GM21619 (cell line): ENCODE results near the gene AK8.
"Not testable (repeated sequence)": the region's sequence is repeated elsewhere in the genome, so short reads cannot be mapped to it uniquely, and the experiment has no call there.

Experiments
- ATAC-seq: cut with Tn5 transposase; IDR thresholded peaks from one replicate; pipeline ENCODE4 v1.9.1; 2021; ENCODE audit not compliant: unreplicated experiment

The AK8 gene

DNA sequence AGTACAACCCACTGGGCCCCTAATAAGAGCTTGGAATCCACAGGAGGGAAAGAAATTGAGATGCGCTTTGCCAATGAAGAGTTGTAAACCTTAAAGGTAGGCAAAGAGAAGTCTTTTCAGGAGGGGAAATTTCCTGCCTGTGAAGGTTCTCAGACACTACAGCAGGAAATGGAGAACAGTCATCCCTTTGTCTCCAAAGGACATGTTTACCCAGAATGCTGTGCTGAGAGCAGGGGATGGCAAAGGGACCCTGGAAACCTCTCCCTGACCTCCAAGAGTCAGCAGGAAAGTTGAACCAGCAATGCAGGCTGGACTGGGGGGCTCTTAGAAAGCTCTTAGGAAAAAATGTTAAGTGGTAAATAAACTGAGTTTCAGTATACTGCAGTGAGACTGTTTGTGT, 103.2 kb downstream of the AK8 start:
- ATAC-seq: no peak

DNA sequence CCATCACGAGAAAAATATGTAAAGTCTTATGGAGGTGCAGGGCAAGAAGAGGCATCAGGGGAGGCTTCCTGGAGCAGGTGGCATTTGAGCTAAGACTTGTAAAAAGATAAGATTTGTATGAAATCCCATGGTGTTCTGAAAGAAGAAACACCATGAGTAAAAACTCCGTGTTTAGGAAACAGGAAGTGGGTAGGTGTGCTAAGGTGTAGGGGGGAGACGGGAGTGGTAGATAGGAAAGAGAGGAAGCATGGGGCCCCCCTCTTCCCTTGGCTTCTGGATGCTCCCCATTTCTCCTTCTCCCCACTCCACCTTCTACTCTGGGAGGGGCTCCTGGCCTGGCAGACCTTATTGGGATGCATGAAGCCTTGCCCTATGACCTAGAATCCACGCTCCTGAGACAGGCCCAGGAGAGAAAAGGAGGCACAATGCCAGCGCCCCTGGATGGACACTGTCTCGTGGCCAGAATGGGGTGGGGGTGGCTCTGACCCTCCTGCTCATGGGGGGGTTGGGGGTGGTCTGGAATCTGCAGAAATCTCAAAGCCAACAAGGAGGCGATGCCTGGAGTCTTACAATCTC, 104.2 kb downstream of the AK8 start:
- ATAC-seq: no peak

DNA sequence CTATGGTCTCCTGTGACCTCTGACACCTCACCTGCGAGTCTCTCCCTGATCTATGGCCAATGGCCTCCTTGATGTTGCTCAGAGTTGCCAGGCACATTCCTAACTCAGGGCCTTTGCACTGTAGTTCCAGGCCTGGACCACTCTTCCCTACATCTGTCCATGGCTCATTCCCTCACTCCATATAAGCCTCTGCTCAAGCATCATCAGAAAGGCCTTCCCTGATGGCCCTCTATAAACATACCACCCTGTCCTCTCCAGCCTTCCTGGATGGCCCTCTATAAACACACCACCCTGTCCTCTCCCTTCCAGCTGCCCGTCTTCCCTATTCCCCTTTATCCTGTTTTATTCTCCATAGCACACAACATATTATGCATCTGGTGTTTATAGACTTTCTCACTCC, 105.0 kb downstream of the AK8 start:
- no peak for ATAC-seq

DNA sequence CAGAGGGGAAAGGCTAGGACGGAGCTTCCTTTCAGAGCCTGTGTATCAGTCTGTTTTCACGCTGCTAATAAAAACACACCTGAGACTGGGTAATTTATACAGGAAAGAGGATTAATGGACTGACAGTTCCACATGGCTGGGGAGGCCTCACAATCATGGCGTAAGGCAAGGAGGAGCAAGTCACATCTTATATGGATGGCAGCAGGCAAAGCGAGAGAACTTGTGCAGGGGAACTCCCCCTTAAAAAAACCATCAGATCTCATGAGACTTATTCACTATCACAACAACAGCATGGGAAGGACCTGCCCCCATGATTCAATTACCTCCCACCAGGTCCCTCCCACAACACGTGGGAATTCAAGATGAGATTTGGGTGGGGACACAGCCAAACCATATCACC, 106.3 kb downstream of the AK8 start:
- not testable (repeated sequence) for ATAC-seq

DNA sequence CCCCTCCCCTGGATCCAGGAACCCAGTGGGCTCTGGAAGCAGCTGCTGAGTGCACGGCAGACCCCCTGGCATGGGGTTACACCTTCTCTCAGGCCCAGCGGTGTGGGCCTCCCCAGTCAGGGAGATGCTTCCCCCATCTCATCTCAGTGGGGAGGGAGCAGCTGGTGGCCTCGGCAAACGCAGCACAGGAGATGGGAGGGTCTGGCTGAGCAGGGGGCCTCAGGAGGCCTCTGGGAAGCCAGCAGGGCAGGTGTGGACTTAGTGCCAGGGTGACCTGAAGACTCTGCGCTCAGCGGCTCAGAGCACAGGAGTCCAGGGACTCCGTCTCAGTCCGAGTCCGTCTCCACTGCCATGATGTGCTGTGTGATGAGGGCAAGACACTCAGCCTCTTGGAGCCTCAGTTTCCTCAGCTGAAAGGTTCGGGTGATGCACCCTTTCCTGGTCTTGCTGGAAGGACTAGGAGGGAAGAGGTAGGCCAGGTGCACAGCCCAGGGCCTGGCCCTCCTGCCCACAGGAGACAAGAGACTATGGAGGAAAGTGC, 107.2 kb downstream of the AK8 start:
- no peak for ATAC-seq

DNA sequence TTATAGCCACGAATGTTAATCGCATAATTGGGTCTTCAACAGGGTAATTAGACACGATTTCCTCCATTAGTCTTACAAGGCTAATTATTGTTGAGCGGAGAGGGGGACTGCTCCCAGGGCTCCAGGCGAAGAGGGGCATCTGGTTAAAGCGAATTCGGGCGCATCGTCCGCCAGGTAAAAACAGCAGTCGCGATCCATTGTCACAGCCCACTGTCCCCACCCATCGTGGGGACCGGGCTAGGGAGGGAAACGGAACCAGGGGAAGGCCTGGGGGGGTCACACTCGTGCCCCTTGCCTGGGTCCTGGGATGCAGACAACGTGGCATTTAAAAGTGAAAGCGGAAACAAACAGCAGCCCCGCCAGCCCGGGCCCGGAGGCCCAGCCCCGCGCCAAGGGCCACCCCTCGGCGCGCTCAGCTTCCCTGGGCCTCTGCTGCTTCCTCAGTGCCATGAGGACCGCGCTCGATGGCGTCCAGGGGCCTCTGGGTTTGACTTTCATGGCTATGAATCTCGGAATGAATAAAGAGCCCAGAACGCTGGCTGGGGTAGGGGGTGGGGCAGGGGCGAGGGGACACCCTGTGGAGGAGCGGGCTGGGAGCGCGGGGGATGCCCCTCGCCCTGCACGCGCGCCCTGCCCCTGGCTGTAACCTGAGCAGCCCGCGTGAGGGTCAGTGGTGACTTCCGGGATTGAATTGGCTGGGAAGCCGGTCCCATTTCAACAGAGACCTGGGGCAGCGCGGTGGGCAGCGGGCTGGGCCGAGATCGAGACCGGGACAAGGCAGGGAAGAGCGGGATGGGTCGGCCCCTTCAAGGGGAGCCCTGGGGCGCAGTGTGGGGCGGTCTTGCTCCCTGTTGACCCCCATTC, 107.9 kb downstream of the AK8 start:
- peak; percentile 53 for ATAC-seq

DNA sequence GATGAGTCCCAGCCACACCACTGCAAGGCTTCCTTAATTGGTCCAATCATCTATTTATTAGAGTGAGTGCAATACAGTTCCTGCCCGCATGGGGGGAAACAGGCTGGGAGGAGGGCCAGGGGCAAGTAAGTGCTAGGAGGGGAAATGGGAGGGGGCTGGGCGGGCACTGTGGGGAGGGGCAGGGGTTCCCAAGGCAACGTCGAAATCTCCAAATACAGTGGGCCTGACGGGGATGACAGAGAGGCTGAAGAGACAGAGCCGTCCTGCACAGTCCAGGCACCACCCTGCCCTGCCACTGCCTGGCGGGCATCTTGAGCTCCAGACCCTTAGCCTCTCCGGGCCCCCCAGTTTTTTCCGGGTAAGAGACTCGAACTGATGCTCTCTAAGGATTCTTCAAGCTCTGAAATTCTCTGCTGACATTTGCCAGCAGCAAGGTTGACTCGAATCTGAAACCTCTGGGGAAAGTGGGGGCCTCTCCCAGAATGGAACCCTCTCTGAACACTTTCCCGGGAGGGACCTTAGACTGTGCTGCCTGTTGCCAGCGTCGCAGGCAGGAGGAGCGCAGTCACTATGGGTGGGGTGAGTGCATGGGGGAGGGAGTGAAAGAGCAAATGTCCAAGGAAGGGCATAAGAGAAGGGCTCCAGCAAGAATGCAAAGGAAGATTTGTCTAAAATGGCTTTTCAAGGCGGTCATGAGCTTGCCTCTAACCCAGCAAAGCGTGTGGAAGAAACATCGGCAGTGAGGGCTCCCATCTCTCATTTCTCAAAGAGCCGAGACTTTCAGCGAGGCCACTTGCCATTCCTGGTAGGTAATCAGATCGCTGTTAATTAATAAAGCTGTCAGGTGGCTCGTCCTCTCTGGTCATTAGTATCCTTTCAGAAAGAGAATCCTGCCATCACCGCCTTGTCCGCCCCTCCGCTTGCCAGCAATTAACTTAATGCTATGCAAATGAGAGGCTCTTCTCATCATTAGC, 108.9 kb downstream of the AK8 start:
- peak; percentile 39 for ATAC-seq

DNA sequence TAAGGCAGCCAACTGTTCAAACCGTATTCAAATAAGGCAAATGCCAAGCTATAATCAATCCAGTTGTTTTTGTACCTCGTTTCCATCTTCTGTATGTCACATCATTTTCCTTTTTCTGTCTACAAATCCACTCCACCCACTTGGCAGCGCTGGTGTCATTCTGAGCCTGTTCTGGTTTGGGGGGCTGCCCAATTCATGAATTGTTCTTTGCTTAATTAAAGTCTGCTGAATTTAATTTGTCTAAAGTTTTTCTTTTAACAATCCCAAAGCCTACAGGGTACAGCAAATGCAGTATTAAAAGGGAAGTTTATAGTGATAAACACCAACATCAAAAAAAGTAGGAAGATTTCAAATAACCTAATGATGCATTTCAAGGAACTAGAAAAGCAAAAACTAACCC, 114.5 kb downstream of the AK8 start:
- no peak for ATAC-seq

DNA sequence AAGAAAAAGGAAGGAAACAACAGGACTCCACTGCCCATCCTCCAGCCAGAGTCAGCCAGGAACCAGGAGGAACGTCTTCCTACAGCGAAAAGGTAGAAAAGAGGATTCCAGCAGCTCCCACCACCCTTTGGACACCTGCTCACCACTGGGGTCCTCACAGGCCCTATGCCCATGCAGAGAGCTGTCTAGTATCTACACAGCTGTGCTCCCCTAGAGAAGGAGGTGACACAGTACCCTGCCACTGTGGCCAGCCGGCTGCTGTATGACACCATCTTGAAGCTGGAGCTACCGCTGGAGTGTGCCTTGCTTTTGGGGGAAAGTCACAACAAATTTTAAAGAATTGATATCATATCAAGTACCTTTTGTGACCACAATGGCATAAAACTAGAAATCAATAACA, 115.2 kb downstream of the AK8 start:
- no peak for ATAC-seq

DNA sequence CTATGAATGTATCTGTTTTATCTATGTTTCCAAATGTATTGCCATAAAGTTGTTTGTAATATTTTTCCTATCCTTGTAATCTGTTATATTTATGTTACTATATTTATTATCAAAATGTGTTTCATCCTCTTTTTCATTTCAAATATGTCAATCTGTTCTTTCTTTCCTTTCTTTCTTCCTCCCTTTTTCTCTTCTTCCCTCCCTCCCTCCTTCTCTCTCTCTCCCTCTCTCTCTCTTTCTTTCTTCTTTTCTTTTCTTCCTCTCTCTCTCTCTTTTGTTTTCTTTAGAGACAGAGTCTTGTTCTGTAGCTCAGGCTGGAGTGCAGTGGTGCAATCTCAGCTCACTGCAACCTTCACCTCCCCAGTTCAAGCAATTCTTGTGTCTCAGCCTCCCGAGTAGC, 116.5 kb downstream of the AK8 start:
- no peak for ATAC-seq

DNA sequence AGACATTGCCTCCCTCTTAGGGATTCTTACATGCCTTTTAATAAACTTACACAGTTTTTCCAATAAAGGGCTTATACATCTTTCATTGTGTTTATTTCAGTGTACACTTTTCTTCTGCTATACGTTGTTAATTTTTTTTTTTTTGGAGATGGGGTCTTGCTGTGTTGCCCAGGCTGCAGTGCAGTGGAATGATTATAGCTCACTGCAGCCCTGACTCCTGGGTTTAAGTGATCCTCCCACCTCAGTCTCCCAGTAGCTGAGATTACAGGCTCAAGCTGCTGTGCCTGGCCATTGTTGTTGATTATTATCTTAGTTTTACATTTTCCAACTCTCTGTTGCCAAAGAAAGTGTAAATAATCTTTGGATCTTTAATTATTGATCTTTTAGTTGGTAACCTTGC, 118.0 kb downstream of the AK8 start:
- ATAC-seq: no peak

DNA sequence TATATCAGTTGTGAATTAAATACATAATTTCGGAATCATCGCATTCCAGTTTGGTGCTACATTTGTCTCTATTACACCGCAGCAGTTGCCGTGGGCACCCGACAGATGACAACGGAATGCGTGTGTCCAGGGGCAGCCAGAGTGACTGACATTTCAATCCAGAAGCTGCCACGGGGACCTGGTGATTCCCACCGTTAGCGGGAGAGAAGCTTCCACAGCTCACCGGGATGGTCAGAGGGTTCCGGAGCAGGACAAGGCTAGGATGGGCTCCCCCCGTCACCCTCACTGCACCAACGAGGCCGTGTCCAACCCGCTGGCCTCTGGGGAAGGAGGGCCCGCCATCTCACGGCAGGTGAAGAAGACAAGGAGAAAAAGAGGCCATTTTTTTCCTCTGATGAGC, 121.1 kb downstream of the AK8 start:
- no peak for ATAC-seq

DNA sequence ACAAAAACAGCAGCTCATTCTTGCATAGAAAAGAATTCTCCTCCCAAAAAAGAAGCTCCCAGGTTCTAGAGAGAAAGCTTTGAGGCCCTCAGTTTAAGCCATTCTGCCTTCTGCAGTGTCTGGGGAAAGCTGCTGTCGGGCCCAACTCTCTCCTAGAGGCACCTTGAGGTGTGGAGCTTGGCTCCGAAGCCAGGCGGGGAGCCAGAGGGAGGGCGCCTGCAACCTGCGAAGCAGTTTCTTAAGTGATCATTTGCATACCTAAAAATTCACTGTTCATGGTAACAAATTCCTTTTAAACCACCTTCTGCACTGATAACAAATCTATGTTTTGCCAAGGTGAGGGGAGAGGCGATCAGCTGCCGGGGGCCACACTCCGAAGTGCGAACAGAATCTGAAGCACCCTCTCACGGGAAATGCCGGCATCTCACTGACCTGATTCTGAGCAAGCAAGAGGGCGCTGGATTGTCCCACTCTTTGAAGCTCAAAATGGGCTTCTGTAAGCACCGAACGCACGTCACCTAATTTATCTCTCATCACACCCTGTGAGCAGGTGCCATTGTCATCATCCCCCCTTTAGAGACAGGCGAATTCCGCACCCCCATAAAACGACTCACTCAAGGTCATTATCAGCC, 121.8 kb downstream of the AK8 start:
- ATAC-seq: no peak

DNA sequence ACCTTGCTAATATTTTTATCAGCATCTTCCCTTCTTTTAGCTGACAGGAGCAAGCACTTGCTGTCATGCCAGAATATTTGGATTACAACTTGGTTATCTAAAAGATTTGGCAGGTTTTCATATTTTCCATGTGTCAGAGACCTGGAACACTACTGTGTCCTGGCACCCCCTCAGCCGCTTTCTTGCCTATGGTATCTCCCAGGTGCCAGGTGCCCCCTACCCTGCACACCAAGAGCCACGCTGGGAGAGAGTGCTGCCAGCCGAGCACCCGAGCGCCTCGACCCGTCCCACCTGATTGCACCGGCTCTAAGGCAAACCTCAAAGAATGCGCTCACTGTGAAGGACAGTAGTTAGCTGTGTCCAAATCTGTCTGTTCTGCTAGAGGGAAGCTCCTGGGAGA, 123.0 kb downstream of the AK8 start:
- ATAC-seq: no peak

DNA sequence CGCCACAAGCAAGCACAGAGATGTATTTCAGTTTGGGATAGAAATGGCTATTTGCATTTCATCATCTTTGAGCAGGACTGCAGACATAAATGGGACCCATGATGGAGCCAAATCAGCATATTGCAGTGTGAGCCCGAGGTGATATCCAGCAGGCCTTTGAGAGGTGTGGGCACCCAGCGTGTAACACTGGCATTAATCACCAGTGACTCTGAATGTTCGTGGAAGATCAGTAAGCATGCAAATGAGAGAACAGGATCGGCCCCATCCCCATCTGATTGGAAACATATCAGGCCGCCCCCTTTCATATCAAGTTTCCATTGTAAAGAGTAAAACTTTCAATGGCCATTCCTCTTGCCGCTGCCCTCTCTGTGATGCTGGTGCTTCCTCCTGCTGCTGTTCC, 123.8 kb downstream of the AK8 start:
- no peak for ATAC-seq

DNA sequence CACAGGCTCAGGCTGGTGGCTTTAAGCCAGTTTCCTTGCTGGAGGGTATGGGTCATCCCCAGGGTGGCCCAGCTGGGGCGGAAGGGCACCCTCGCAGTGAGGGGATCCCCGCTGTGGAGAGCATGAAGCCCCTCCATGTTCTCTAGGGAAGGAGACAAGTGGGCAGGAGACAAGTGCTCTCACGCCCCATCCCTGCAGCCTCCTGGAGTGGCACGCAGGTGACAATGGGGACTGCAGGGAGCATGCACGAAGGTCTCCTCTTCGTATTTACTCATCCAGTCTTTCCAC, 124.5 kb downstream of the AK8 start:
- ATAC-seq: no peak

DNA sequence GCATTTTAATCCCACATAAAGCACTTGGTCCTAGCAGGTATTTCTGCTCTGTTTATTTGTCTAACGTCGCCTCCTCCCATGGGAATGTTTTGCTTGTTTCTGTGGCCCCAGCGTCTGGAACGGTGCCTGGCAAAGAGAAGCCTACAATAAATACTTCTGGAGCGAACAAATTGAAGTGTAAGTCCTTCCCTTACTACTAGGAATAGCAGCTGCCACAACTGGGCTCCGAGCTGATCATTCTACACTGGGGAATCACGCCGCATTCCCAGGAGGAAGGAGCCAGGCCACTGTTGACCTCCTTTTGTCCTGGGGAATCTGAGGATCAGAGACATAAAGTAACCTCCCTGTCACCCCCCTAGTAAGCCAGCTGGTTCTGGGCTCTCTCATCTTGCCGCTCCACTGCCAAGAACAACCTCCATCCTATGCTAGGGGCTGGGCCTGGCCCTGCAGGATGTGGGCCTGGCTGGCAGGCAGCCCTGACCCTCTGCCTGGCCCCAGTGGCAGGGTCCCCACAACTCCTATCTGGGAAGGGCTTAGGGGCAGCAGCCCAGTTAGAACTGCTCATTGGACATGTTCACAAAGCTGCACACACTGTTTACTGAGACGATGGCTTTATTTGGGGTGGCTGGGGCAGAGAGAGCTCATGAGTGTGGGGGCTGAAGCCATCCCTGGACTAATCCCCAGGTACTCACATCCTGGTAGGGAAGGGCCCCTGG, 125.0 kb downstream of the AK8 start:
- ATAC-seq: no peak

DNA sequence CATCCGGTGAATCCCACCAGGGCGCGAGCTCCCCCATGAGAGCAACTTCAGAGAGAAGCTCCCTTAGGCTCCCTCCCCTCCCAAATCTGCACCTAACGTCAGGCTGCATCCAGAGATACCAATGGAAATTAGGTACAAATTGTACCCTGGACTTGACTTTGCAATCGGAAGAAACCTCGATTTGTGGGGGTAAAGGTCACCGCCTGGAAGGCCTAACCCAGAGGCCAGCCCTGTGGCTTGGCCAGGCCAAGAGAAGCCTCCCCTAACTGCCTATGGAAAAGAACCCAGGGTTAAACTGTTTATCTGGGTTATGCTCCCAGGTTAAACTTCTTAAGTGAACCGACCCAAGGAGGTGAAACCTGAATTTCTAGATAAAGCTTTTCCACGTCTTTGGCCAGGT, 127.4 kb downstream of the AK8 start:
- no peak for ATAC-seq

DNA sequence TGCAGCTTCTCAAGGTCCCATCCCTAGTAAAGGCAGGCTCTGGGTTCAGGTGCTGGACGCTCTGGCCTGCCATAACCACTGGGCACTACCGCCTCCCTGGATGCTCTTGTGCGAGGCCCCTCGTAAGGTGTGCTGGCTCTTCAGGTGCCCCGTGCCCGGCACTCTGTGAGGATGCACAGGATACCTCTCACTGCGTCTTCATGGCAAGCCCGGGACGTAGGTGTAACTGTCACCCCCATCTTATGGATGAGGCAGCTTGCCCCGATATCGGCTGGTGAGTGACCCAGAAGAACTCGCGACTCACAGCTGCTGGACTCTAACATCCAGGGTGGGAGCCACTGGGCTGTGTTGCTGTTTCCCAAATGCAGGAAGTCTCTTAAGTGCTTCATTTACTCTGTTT, 128.8 kb downstream of the AK8 start:
- no peak for ATAC-seq

DNA sequence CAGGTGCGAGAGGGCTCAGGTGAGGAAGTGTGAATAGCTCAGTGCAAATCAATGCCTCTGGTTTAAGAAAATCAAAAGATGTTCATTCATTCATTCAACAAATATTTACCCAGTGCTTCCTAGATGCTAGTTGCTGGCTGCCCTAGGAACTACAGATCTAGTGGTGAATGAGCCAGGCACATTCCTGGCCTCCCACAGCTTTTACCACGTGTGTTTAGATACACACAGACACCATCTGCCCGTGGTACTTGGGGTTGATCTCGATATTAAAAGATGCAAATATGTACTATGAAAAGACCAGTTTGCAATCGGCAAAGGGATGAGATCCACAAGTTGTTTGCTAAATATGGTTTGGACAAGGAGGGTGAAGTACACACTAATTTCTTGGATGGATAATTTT, 129.6 kb downstream of the AK8 start:
- ATAC-seq: no peak
